Breast epithelium (tissue), 3 donors: ENCODE measurements around the gene NIPAL3.

Experiments used
- CTCF ChIP-seq, 3 donors: fragments of 450-650 bp; IDR thresholded peaks; one replicate each; pipeline ENCODE4 v1.5.1; 2016 to 2017; ENCODE audit warnings: antibody characterized with exemption in 3 of 3, mild to moderate bottlenecking in 3 of 3, moderate library complexity in 3 of 3
- POLR2A ChIP-seq: fragments of 450-650 bp; IDR thresholded peaks from one replicate; pipeline ENCODE4 v1.6.1; 2016; ENCODE audit warnings: antibody characterized with exemption, mild to moderate bottlenecking, moderate library complexity

GRCh38 chr1:24411963-24412362, 3.6 kb upstream of the NIPAL3 start:
- TF ChIP-seq CTCF (IDR thresholded peaks at IDR 0.05), result no peak
- no peak for TF ChIP-seq POLR2A
